ENCODE data around the gene MACIR. TPM values are rescaled to one million over a fixed set of nuclear protein-coding genes. Genes with fewer than 3 reads are reported as not detected.
A peak's percentile ranks its signal among the peaks of the same experiment; 100 is the strongest.

Gene MACIR
- total RNA-seq, 2 experiments from 2014 or later: 1.3 to 1.6 TPM

GRCh38 chr5:103271570-103272289, 13.2 kb downstream of the MACIR start:
- H3K9me3 Mint-ChIP-seq: no peaks in the 10 kb centered on the region
- intact Hi-C loops (cut with DNase I, micrococcal nuclease): no loop called here
- H3K4me3 Mint-ChIP-seq: peak overlapping the region; percentile 7
- H3K4me1 Mint-ChIP-seq (ENCODE audit: low read depth): peaks cover 29% of the 10 kb centered on the region
- ChIA-PET CTCF (no interaction called here), POLR2A (interaction anchor here (0.9 to 1.4 kb wide), 2 partner anchors 12 to 13 kb away, joined by 4 read pairs; partner anchors contain the start of gene MACIR)
- TF ChIP-seq CTCF (IDR thresholded peaks at IDR 0.05): no peak
- Histone ChIP-seq H3K36me3 (ENCODE audit: insufficient read depth, low read length) (peaks cover 7% of the 10 kb centered on the region), H3K9me3 (ENCODE audit: control insufficient read depth in 1 of 2, insufficient read depth in 1 of 2, low read length in 2 of 2) (no peaks in the 10 kb centered on the region), H3K27me3 (ENCODE audit: control insufficient read depth in 1 of 2, insufficient read depth in 2 of 2, low read length in 2 of 2) (no peaks in the 10 kb centered on the region), H3K4me1 (ENCODE audit: insufficient read depth, low read length) (no peaks in the 10 kb centered on the region), H3K27ac (ENCODE audit: low read depth in 1 of 2, low read length in 2 of 2) (no peak overlapping the region), H3K4me3 (ENCODE audit: low read length) (no peak overlapping the region)
- DNase-seq (no peak), ATAC-seq (ENCODE audit: poor library complexity) (no peak)
- no peak overlapping the region for H3K27ac Mint-ChIP-seq
- H3K27me3 Mint-ChIP-seq: no peaks in the 10 kb centered on the region
- peaks cover 11% of the 10 kb centered on the region for H3K36me3 Mint-ChIP-seq (ENCODE audit: low read depth)

DNA sequence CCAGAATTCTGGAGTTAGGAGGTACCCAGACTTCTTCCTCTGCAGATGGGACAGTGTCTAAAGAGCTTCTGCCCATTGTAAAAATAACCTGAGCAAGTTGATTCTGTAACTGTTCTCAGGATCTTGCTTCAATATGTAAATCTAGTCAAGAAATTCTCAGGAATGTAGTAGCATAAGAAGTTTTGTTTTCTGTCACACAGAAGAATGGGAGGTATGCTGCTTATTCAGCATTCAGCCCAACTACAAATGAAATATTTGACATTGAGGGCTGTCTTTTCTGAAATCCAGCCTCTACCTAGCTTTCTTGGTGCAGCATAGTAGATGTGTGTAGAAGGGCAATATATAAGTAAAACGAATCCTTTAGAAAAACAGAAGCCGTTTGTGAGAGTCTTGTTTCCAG, 13.8 kb downstream of the MACIR start:
- peaks cover 29% of the 10 kb centered on the region for H3K4me1 Mint-ChIP-seq (ENCODE audit: low read depth)
- no peak overlapping the region for H3K4me3 ChIP-seq (ENCODE audit: low read length)
- peaks cover 11% of the 10 kb centered on the region for H3K36me3 Mint-ChIP-seq (ENCODE audit: low read depth)
- H3K36me3 ChIP-seq (ENCODE audit: insufficient read depth, low read length): peaks cover 7% of the 10 kb centered on the region
- no peak overlapping the region for H3K27ac Mint-ChIP-seq
- TF ChIP-seq CTCF (IDR thresholded peaks at IDR 0.05): no peak
- H3K27me3 ChIP-seq (ENCODE audit: control insufficient read depth in 1 of 2, insufficient read depth in 2 of 2, low read length in 2 of 2): no peaks in the 10 kb centered on the region
- ATAC-seq (ENCODE audit: poor library complexity): no peak
- no peaks in the 10 kb centered on the region for H3K9me3 Mint-ChIP-seq
- ChIA-PET CTCF (no interaction called here), POLR2A (interaction anchor here (0.9 to 1.3 kb wide), 2 partner anchors 12 to 13 kb away, joined by 4 to 5 read pairs; partner anchors contain the start of gene MACIR)
- H3K27ac ChIP-seq (ENCODE audit: low read depth in 1 of 2, low read length in 2 of 2): no peak overlapping the region
- intact Hi-C loops (cut with DNase I, micrococcal nuclease): no loop called here
- no peak for DNase-seq
- H3K9me3 ChIP-seq (ENCODE audit: control insufficient read depth in 1 of 2, insufficient read depth in 1 of 2, low read length in 2 of 2): no peaks in the 10 kb centered on the region
- H3K27me3 Mint-ChIP-seq: no peaks in the 10 kb centered on the region
- no peak overlapping the region for H3K4me3 Mint-ChIP-seq
- no peaks in the 10 kb centered on the region for H3K4me1 ChIP-seq (ENCODE audit: insufficient read depth, low read length)

- Histone ChIP-seq H3K36me3 (ENCODE audit: insufficient read depth, low read length) (peaks cover 7% of the 10 kb centered on the region), H3K4me1 (ENCODE audit: insufficient read depth, low read length) (no peaks in the 10 kb centered on the region), H3K4me3 (ENCODE audit: low read length) (no peak overlapping the region), H3K27me3 (ENCODE audit: control insufficient read depth in 1 of 2, insufficient read depth in 2 of 2, low read length in 2 of 2) (no peaks in the 10 kb centered on the region), H3K27ac (ENCODE audit: low read depth in 1 of 2, low read length in 2 of 2) (no peak overlapping the region), H3K9me3 (ENCODE audit: control insufficient read depth in 1 of 2, insufficient read depth in 1 of 2, low read length in 2 of 2) (no peaks in the 10 kb centered on the region)
- peaks cover 29% of the 10 kb centered on the region for H3K4me1 Mint-ChIP-seq (ENCODE audit: low read depth)
- H3K36me3 Mint-ChIP-seq (ENCODE audit: low read depth): peaks cover 11% of the 10 kb centered on the region
- no peak overlapping the region for H3K27ac Mint-ChIP-seq
- H3K27me3 Mint-ChIP-seq: no peaks in the 10 kb centered on the region
- intact Hi-C loops (cut with DNase I, micrococcal nuclease): no loop called here
- no peak for TF ChIP-seq CTCF (IDR thresholded peaks at IDR 0.05)
- H3K4me3 Mint-ChIP-seq: no peak overlapping the region
- CTCF ChIA-PET: no interaction called here
- DNase-seq (no peak), ATAC-seq (ENCODE audit: poor library complexity) (no peak)
- POLR2A ChIA-PET: interaction anchor here (1.3 kb wide), 1 partner anchor 15 kb away, joined by 5 read pairs; the partner anchor contains the start of gene MACIR
- no peaks in the 10 kb centered on the region for H3K9me3 Mint-ChIP-seq
Measured at GRCh38 chr5:103273952-103274351, 15.4 kb downstream of the MACIR start.
